HG03442 (cell line): ENCODE data around the gene FKBP4.

Source experiments
- ATAC-seq: cut with Tn5 transposase; IDR thresholded peaks from one replicate; pipeline ENCODE4 v1.9.1; 2021; ENCODE audit warnings: mild to moderate bottlenecking, moderate library complexity; ENCODE audit not compliant: unreplicated experiment

Gene FKBP4

GRCh38 chr12:2812290-2813213, 17.8 kb downstream of the FKBP4 start, which contains the start of gene ITFG2:
Gene ITFG2 (plus strand): TSS chr12:2812668. CDS start chr12:2812761, 93 bp downstream.
- peak; percentile 94 for ATAC-seq

GRCh38 chr12:2813214-2814185, 18.7 kb downstream of the FKBP4 start:
- ATAC-seq = no peak

GRCh38 chr12:2819810-2820209, 25.0 kb downstream of the FKBP4 start:
- ATAC-seq = no peak

GRCh38 chr12:2820432-2820831, 25.7 kb downstream of the FKBP4 start:
- no peak for ATAC-seq

GRCh38 chr12:2823483-2823882, 28.7 kb downstream of the FKBP4 start:
- ATAC-seq = no peak

- no peak for ATAC-seq
Observed at GRCh38 chr12:2824541-2824940, 29.8 kb downstream of the FKBP4 start.

GRCh38 chr12:2825132-2825531, 30.4 kb downstream of the FKBP4 start:
- ATAC-seq = no peak

- no peak for ATAC-seq
Observed at GRCh38 chr12:2826036-2826435, 31.3 kb downstream of the FKBP4 start.

- ATAC-seq = no peak
Observed at GRCh38 chr12:2826721-2827515, 32.1 kb downstream of the FKBP4 start.

- ATAC-seq = no peak
Observed at GRCh38 chr12:2829275-2829674, 34.5 kb downstream of the FKBP4 start.

GRCh38 chr12:2832550-2833127, 37.9 kb downstream of the FKBP4 start:
- ATAC-seq = no peak

GRCh38 chr12:2833327-2833726, 38.6 kb downstream of the FKBP4 start:
- no peak for ATAC-seq

- ATAC-seq = no peak
Observed at GRCh38 chr12:2833810-2834209, 39.0 kb downstream of the FKBP4 start.

- ATAC-seq = no peak
Observed at GRCh38 chr12:2834581-2835491, 40.1 kb downstream of the FKBP4 start, which contains the start of gene NRIP2. Gene NRIP2 (minus strand): TSS chr12:2835035. CDS start chr12:2834983, 52 bp downstream.

GRCh38 chr12:2835691-2836403, 41.1 kb downstream of the FKBP4 start:
- ATAC-seq = no peak

- no peak for ATAC-seq
Observed at GRCh38 chr12:2836574-2836973, 41.8 kb downstream of the FKBP4 start.

- no peak for ATAC-seq
Observed at GRCh38 chr12:2841056-2841650, 46.4 kb downstream of the FKBP4 start.

- ATAC-seq = no peak
Observed at GRCh38 chr12:2842948-2843347, 48.2 kb downstream of the FKBP4 start.
